HG02943 (cell line): Measurements from ENCODE around the gene IFITM1.

Source experiments
- ATAC-seq: cut with Tn5 transposase; IDR thresholded peaks from one replicate; pipeline ENCODE4 v1.9.1; 2021; ENCODE audit warnings: mild to moderate bottlenecking, low read depth, moderate library complexity; ENCODE audit not compliant: unreplicated experiment

The IFITM1 gene

GRCh38 chr11:293271-293851, 20.5 kb upstream of the IFITM1 start:
- no peak for ATAC-seq

- ATAC-seq, result no peak
Observed at GRCh38 chr11:293852-294661, 19.8 kb upstream of the IFITM1 start.

GRCh38 chr11:294780-295179, 19.1 kb upstream of the IFITM1 start:
- no peak for ATAC-seq

- no peak for ATAC-seq
Observed at GRCh38 chr11:295351-296170, 18.3 kb upstream of the IFITM1 start.

DNA sequence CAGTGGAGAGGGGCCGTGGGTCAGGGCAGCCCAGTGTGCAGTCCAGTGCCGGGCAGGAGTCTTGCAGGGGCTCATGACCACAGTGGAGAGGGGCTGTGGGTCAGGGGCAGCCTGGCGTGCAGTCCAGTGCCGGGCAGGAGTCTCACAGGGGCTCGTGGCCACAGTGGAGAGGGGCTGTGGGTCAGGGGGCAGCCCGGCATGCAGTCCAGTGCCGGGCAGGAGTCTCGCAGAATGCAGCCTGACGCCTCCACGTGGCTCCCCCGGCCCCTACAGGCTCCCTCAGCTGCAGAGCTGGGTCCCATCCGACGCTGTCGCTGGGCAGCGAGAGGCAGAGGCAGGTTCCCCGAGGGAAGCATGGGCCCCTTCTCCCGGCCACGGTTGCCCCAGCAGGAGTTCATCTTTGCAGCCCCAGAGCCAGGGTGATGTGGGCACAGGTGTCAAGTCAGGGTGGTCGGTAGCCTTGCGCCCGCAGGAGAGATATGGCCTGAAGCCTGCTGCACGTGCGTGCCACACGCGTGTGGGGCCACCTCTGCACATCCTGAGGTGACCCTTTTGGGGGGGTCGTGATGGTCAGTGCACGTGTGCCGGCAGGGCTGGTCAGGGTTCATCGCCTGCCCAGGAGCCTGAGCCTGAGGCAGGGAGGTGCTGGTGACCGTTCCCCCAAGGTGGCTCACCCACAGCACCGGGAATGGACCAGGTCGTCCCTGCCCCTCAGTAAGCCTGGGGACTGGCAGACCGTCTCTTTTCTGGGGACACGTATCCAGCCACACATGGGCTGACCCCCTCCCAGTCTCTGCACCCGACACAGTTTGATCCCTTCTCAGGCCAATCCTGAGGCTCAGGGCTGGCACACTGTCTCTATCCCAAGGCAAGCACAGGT, 17.4 kb upstream of the IFITM1 start:
- no peak for ATAC-seq

- ATAC-seq, result no peak
Observed at GRCh38 chr11:297051-297585, 16.7 kb upstream of the IFITM1 start.

DNA sequence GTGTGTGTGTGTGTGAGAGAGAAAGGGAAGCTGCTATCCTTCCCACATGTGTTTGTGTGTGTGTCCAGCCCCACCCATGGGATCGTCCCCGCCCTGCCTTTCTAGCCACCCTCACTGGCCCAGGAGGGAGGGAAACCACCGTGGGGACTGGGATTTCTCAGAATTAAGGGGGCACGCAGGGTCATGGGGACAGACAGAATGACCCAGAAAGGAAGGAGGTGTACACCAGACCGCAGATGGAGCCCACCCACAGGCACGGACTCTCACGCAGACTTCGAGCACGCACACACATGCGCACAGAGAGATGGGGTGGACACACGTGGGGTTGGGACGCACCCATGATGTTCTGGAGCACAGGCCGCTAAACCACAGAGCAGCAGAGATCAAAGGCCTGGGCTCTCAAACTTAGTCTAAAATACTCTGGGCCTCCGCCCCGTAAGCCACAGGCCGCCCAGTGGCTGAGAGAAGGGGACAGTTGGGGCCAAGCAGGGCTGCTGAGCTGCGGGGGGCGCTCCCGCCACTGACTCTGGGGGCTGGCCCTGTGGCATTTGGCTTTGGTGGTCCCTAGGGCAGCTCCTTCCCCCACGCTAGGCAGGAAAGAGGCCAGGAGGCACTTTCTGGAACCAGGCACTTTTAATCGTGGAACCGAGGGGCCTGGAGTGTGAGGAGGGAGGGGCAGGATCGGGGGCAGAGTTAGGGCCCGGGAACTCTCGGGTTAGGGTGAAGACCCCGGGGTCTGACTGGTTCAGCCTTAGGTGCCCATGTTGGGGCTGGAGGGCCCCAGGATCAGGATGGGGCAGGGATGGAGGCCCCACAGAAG, 16.0 kb upstream of the IFITM1 start:
- no peak for ATAC-seq

DNA sequence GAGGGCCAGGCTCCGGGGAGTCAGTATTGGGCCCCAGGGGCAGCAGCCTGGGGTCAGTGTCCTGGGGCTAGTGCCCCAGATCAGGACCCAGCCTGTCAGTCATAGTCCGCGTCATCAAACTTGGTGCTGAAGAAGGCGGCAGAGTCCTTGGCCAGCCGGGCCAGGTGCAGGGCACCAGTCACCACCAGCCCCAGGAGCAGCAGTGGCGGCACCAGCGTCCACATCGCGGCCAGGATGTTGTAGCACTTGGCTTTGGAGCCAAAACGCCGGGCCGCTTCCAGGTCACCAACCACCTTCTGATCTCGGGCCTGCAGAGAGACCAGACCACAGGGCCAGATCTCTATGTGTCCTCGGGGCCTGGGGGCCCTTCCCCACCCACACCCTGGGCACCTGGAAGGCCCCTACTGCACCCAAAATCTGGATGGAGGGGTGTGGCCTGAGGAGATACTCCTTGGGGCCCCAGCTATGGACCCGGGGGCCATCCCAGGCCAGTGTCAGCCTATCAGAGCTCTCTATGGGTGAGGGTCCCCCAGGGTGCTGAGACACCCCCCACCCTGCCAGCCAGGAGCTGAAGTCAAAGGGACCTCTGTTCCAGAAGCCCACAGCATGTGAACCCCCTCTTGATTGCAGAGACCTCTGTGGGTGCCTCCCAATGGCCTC, 15.3 kb upstream of the IFITM1 start:
- no peak for ATAC-seq

DNA sequence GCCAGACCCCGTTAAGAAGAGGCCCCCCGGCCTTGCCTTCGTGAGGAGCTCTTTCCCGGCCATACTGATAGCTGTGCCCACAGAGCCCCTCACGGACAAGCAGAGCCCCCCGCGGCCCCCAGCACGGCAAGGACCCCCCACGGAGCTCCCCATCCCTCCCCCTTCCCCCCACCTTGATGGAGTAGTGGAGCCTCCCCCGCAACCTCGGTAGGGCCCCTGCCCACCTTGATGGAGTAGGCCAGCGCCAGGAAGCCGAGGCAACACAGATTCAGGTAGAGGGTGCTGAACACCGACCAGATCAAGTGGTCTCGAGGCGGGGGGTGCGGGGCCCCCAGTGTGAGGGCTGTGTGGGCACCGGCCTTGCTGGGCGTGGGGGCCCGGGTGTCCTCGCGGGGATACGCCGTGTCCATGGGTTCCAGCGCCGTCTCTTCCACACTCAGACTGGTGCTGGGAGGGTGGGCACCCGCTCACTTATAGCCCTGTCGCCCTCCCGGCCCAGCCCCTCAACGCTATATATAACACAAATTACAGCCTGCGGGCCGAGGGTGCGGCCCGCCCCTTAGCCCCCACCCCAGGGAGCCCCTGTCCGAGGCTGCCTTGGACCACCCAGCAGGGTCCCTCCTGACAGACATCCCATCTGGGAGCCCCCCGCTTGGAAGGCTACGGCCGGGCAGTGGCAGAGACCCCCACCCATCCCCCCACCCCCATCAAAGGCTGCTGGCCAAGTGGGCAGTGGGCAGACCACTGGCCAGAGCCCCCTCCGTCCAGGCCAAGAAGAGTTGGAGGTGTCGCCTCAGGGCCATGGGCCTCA, 14.6 kb upstream of the IFITM1 start, which contains the start of gene IFITM5:
TSS of gene IFITM5 (minus strand) at position 446 of the 811 bp plus-strand sequence. CDS start at position 410, 36 bp downstream.
- no peak for ATAC-seq

- no peak for ATAC-seq
Observed at GRCh38 chr11:299951-300735, 13.7 kb upstream of the IFITM1 start.

DNA sequence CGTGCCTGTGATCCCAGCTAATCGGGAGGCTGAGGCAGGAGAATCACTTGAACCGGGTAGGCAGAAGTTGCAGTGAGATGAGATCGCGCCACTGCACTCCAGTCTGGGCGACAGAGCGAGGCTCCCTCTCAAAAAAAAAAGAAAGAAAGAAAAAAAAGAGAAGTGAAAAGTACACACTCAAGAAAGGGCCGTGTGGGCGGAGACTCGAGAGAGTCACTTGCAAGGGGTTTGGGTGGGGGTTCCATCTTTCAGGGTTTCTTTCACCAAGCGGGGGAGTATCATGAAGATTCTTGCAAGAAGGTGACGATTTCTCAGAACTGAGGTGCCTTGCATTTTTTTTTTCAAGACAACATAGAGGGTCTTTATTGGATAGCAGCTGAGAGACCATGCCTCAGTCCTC, 10.5 kb upstream of the IFITM1 start:
- ATAC-seq, result no peak

GRCh38 chr11:304061-304506, 9.8 kb upstream of the IFITM1 start:
- no peak for ATAC-seq

GRCh38 chr11:304915-305843, 8.7 kb upstream of the IFITM1 start:
- no peak for ATAC-seq

GRCh38 chr11:305844-306211, 8.0 kb upstream of the IFITM1 start:
- ATAC-seq, result no peak

- ATAC-seq, result no peak
Observed at GRCh38 chr11:306645-307371, 7.0 kb upstream of the IFITM1 start.
